ENCODE data around the gene PKN3. TPM values are rescaled to one million over a fixed set of nuclear protein-coding genes. Genes with fewer than 3 reads are reported as not detected.

PKN3 gene
- total RNA-seq, 4 donors from 2014 or later = 3.4 to 6.0 (median 4.4) TPM

- 66% methylated on average over 24 of the region's 31 CpGs for WGBS
- peak overlapping the region; percentile 81 for H3K27ac ChIP-seq
- H3K4me3 ChIP-seq = peak overlapping the region; percentile 91
- H3K9me3 ChIP-seq = no peaks in the 10 kb centered on the region
- H3K27me3 ChIP-seq = no peaks in the 10 kb centered on the region
- peaks cover 16% of the 10 kb centered on the region for H3K4me1 ChIP-seq
- peak in 1 of 2 donors; percentile 68 for DNase-seq (ENCODE audit: low spot score in 2 of 2)
- TF ChIP-seq POLR2A (IDR thresholded peaks at IDR 0.05) (no peak), POLR2AphosphoS5 (IDR thresholded peaks at IDR 0.05) (no peak), EP300 (IDR thresholded peaks at IDR 0.05) (no peak)
- TF ChIP-seq, protein P1, sequence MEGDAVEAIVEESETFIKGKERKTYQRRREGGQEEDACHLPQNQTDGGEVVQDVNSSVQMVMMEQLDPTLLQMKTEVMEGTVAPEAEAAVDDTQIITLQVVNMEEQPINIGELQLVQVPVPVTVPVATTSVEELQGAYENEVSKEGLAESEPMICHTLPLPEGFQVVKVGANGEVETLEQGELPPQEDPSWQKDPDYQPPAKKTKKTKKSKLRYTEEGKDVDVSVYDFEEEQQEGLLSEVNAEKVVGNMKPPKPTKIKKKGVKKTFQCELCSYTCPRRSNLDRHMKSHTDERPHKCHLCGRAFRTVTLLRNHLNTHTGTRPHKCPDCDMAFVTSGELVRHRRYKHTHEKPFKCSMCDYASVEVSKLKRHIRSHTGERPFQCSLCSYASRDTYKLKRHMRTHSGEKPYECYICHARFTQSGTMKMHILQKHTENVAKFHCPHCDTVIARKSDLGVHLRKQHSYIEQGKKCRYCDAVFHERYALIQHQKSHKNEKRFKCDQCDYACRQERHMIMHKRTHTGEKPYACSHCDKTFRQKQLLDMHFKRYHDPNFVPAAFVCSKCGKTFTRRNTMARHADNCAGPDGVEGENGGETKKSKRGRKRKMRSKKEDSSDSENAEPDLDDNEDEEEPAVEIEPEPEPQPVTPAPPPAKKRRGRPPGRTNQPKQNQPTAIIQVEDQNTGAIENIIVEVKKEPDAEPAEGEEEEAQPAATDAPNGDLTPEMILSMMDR (IDR thresholded peaks at IDR 0.05) = no peak
- H3K36me3 ChIP-seq = no peaks in the 10 kb centered on the region
Measured at GRCh38 chr9:128703616-128704355, 1.5 kb downstream of the PKN3 start.

DNA sequence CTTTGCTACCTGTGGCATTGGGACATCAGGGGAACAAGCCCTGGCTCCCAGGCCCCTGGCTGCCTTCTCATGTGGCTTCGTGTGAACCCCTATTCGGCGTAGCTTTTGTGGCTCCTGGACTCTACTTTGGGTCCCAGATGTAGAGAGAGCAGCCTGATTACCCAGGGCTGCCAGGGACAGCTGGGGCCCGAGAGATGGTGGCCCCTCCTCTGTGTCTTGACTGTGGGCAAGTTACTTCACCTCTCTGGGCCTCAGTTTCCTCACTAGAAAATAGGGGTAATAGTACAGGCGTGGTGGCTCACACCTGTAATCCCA is 2.0 kb downstream of the PKN3 start:
- no peak for TF ChIP-seq POLR2AphosphoS5 (IDR thresholded peaks at IDR 0.05)
- TF ChIP-seq EP300 (IDR thresholded peaks at IDR 0.05) = no peak
- TF ChIP-seq POLR2A (IDR thresholded peaks at IDR 0.05) = no peak
- TF ChIP-seq, protein P1 (IDR thresholded peaks at IDR 0.05) = no peak
- Histone ChIP-seq H3K36me3 (no peaks in the 10 kb centered on the region), H3K4me3 (no peak overlapping the region), H3K27ac (peak overlapping the region; percentile 81), H3K4me1 (peaks cover 16% of the 10 kb centered on the region), H3K9me3 (no peaks in the 10 kb centered on the region), H3K27me3 (no peaks in the 10 kb centered on the region)
- WGBS = no CpG with 5 or more reads among the region's 5 CpGs
- no peak for DNase-seq (ENCODE audit: low spot score in 2 of 2)

GRCh38 chr9:128705051-128705965 is 3.0 kb downstream of the PKN3 start:
- H3K4me3 ChIP-seq = no peak overlapping the region
- DNase-seq (ENCODE audit: low spot score in 2 of 2) = peak in 1 of 2 donors; percentile 61
- no peaks in the 10 kb centered on the region for H3K36me3 ChIP-seq
- H3K9me3 ChIP-seq = no peaks in the 10 kb centered on the region
- TF ChIP-seq POLR2AphosphoS5 (IDR thresholded peaks at IDR 0.05) (no peak), EP300 (IDR thresholded peaks at IDR 0.05) (no peak), POLR2A (IDR thresholded peaks at IDR 0.05) (no peak)
- TF ChIP-seq, protein P1 (IDR thresholded peaks at IDR 0.05) = no peak
- no peak overlapping the region for H3K27ac ChIP-seq
- 80% methylated on average over 19 of the region's 36 CpGs for WGBS
- peaks cover 16% of the 10 kb centered on the region for H3K4me1 ChIP-seq
- H3K27me3 ChIP-seq = no peaks in the 10 kb centered on the region

DNA sequence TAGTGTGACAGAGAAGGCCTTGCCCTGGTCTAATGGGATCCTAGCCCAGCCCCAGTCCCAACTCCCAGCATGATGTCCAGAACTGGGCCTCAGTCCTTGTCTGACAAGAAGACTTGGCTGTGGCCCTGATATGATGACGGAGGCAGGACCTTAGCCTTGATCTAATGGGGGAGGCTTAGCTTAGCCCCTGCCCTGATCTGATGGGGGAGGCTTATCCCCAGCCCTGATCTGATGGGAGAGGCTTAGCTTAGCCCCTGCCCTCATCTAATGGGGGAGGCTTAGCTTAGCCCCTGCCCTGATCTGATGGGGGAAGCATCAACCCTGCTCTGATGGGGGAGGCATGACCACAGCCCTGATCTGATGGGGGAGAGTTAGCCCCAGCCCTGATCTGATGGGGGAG is 3.7 kb downstream of the PKN3 start:
- no peak for TF ChIP-seq POLR2AphosphoS5 (IDR thresholded peaks at IDR 0.05)
- no peak for TF ChIP-seq POLR2A (IDR thresholded peaks at IDR 0.05)
- TF ChIP-seq EP300 (IDR thresholded peaks at IDR 0.05) = no peak
- TF ChIP-seq, protein P1 (IDR thresholded peaks at IDR 0.05) = no peak
- Histone ChIP-seq H3K36me3 (no peaks in the 10 kb centered on the region), H3K27me3 (no peaks in the 10 kb centered on the region), H3K4me1 (peaks cover 16% of the 10 kb centered on the region), H3K9me3 (no peaks in the 10 kb centered on the region), H3K4me3 (no peak overlapping the region), H3K27ac (no peak overlapping the region)
- peak in 1 of 2 donors; percentile 59 for DNase-seq (ENCODE audit: low spot score in 2 of 2)
- WGBS = no CpG with 5 or more reads among the region's 1 CpG
